GM12872 (cell line): Measurements from ENCODE around the gene ZBTB8OS.

Experiments
- CTCF ChIP-seq: IDR thresholded peaks from 3 replicates; pipeline ENCODE4 v1.5.1; 2011; ENCODE audit warnings: low read depth, mild to moderate bottlenecking, low read length, moderate library complexity; ENCODE audit not compliant: insufficient read depth

The ZBTB8OS gene

GRCh38 chr1:32659581-32659980 lies 9.2 kb upstream of the ZBTB8OS start:
- no peak for TF ChIP-seq CTCF

- no peak for TF ChIP-seq CTCF
Observed at GRCh38 chr1:32652244-32652962, 2.1 kb upstream of the ZBTB8OS start.

- no peak for TF ChIP-seq CTCF
Observed at GRCh38 chr1:32651461-32652073, 1.2 kb upstream of the ZBTB8OS start.

GRCh38 chr1:32650752-32651460 lies 556 bp upstream of the ZBTB8OS start, which contains the start of gene RBBP4:
Gene RBBP4 (plus strand): TSS chr1:32651208. CDS start chr1:32651307, 99 bp downstream.
- TF ChIP-seq CTCF = no peak

- no peak for TF ChIP-seq CTCF
Observed at GRCh38 chr1:32647308-32648134, 2.8 kb downstream of the ZBTB8OS start.

- no peak for TF ChIP-seq CTCF
Observed at GRCh38 chr1:32644426-32644825, 5.9 kb downstream of the ZBTB8OS start.
